HG02588 (cell line): Measurements from ENCODE around the gene ZBTB46.
"Not testable (repeated sequence)": the region's sequence is repeated elsewhere in the genome, so short reads cannot be mapped to it uniquely, and the experiment has no call there.

Experiments
- ATAC-seq: cut with Tn5 transposase; IDR thresholded peaks from one replicate; pipeline ENCODE4 v1.9.1; 2021; ENCODE audit warnings: mild to moderate bottlenecking, moderate library complexity; ENCODE audit not compliant: unreplicated experiment

ZBTB46 gene

GRCh38 chr20:63819224-63819921 lies 11.7 kb downstream of the ZBTB46 start:
- no peak for ATAC-seq

- no peak for ATAC-seq
Measured at GRCh38 chr20:63815615-63816253, 15.3 kb downstream of the ZBTB46 start.

GRCh38 chr20:63814891-63815614 lies 16.0 kb downstream of the ZBTB46 start:
- no peak for ATAC-seq

GRCh38 chr20:63811491-63811875 lies 19.6 kb downstream of the ZBTB46 start:
- ATAC-seq, result no peak

- no peak for ATAC-seq
Measured at GRCh38 chr20:63810730-63811490, 20.2 kb downstream of the ZBTB46 start.

GRCh38 chr20:63809856-63810255 lies 21.2 kb downstream of the ZBTB46 start:
- ATAC-seq, result no peak

- no peak for ATAC-seq
Measured at GRCh38 chr20:63808964-63809674, 21.9 kb downstream of the ZBTB46 start.

GRCh38 chr20:63808145-63808724 lies 22.8 kb downstream of the ZBTB46 start:
- no peak for ATAC-seq

- no peak for ATAC-seq
Measured at GRCh38 chr20:63807654-63808053, 23.4 kb downstream of the ZBTB46 start.

GRCh38 chr20:63804308-63804636 lies 26.8 kb downstream of the ZBTB46 start:
- ATAC-seq, result no peak

GRCh38 chr20:63802469-63803240 lies 28.4 kb downstream of the ZBTB46 start:
- ATAC-seq, result no peak

GRCh38 chr20:63801174-63801573 lies 29.9 kb downstream of the ZBTB46 start:
- ATAC-seq, result not testable (repeated sequence)

- not testable (repeated sequence) for ATAC-seq
Measured at GRCh38 chr20:63800411-63800810, 30.7 kb downstream of the ZBTB46 start.

GRCh38 chr20:63799127-63799526 lies 31.9 kb downstream of the ZBTB46 start:
- ATAC-seq, result not testable (repeated sequence)

- ATAC-seq, result not testable (repeated sequence)
Measured at GRCh38 chr20:63797175-63797574, 33.9 kb downstream of the ZBTB46 start.

GRCh38 chr20:63795178-63795830 lies 35.8 kb downstream of the ZBTB46 start:
- no peak for ATAC-seq

GRCh38 chr20:63794614-63795013 lies 36.5 kb downstream of the ZBTB46 start:
- ATAC-seq, result no peak

- no peak for ATAC-seq
Measured at GRCh38 chr20:63792866-63793265, 38.2 kb downstream of the ZBTB46 start.

GRCh38 chr20:63791497-63792156 lies 39.4 kb downstream of the ZBTB46 start:
- no peak for ATAC-seq
